ENCODE data around the gene HDAC4. TPM values are rescaled to one million over a fixed set of nuclear protein-coding genes. Genes with fewer than 3 reads are reported as not detected.
A peak's percentile ranks its signal among the peaks of the same experiment; 100 is the strongest.

HDAC4 gene
- total RNA-seq, 2 experiments from 2014 or later = 25.2 to 65.1 TPM

DNA sequence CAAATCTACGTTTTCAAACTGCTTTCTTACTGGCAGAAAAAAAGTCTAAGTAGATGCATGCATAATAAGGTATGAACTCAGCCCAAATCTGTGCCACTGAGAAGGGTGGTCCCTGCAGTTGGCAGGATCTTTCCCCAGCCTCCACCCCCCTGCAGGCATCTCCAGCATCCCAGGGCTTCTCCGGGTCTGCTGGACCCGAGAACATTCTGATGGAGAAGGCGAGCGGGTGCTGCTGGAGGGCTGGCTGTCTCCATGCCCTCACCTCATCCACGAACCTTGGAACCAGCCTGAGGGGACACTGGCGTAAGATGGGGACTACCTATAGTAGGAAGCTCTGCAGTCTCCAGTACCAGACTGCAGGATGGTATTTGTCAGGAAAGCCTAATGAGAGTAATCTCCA lies 198.9 kb downstream of the HDAC4 start:
- ATAC-seq (no peak), DNase-seq (no peak)
- H3K4me3 Mint-ChIP-seq = no peak overlapping the region
- CTCF ChIA-PET = no interaction called here
- no peaks in the 10 kb centered on the region for H3K27me3 Mint-ChIP-seq
- no peaks in the 10 kb centered on the region for H3K9me3 Mint-ChIP-seq (ENCODE audit: low read depth)
- peaks cover 11% of the 10 kb centered on the region for H3K4me1 Mint-ChIP-seq
- no peaks in the 10 kb centered on the region for H3K36me3 Mint-ChIP-seq
- no peak overlapping the region for H3K27ac Mint-ChIP-seq

DNA sequence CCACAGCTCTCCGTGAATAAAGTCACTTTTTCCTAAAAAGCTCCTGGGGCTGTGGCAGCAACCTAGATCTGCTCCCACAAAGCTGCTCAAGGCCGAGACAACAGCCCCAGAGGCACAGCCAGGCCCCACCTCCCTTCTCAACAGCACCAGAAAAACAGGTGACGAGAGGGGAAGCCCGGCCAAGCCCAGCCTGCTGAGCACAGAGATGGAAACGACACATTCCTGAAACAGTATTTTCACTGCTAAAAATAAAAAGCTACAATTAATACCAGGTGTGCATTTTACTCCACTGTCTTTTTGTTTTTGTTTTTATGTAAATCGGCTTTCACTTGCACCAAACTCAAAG lies 199.3 kb downstream of the HDAC4 start:
- CTCF ChIA-PET = no interaction called here
- Mint-ChIP-seq H3K4me3 (no peak overlapping the region), H3K36me3 (no peaks in the 10 kb centered on the region)

DNA sequence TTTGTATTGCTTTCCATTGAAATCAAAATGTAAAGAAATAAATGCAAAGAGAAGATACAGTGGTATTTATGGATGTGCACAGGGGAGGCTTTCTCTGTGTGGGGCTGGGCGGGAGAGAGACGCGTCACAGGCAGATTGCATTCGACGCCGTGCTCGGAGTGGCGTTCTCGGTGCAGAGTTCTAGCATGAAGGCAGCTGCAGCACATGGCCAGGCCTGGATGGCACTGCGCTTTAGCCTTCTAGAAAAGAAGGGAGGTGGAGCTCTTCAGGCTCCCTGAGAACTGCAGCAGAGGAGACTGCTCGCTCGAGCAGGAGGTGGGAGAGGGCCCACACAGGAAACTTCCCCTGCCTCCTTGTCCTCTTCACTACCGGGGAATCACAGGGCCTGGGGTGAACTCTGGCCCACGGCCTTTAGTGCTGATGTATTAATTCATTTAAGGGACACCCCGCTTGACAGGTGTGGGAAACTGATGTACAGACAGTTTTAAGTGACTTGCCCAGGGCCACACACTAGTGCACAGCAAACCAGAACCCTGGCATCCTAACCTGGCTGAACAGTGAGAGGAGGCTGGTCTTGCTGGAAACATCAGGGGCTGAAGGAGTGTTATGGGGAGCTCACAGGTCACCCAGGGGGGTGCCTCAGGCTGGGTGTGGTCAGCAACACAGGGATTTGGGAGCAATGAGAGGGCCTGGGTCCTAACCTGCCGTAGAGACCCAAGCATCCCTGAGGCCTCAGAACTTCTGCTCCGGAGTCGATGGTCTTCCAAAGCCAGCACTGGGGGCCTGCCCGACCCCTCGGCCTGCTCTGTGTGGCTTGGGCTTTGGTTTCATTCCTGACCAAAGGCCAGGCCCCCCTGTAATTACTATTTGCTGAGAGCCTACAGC lies 199.9 kb downstream of the HDAC4 start:
- Mint-ChIP-seq H3K27ac (no peak overlapping the region), H3K36me3 (no peaks in the 10 kb centered on the region), H3K9me3 (ENCODE audit: low read depth) (no peaks in the 10 kb centered on the region), H3K27me3 (no peaks in the 10 kb centered on the region), H3K4me1 (peaks cover 8% of the 10 kb centered on the region), H3K4me3 (no peak overlapping the region)
- CTCF ChIA-PET = interaction anchor here (0.8 kb wide), 1 partner anchor 15 kb away, joined by 3 read pairs; no protein-coding TSS in a partner anchor
- no peak for ATAC-seq
- DNase-seq = no peak

More for the DNA sequence above, 199.3 kb downstream of the HDAC4 start:
- Mint-ChIP-seq H3K4me1 (peaks cover 10% of the 10 kb centered on the region), H3K9me3 (ENCODE audit: low read depth) (no peaks in the 10 kb centered on the region), H3K27me3 (no peaks in the 10 kb centered on the region), H3K27ac (no peak overlapping the region)
- DNase-seq (no peak), ATAC-seq (no peak)

- no peak for ATAC-seq
- DNase-seq = no peak
- Mint-ChIP-seq H3K9me3 (ENCODE audit: low read depth) (no peaks in the 10 kb centered on the region), H3K4me3 (no peak overlapping the region), H3K36me3 (no peaks in the 10 kb centered on the region), H3K27ac (no peak overlapping the region), H3K27me3 (no peaks in the 10 kb centered on the region), H3K4me1 (no peaks in the 10 kb centered on the region)
- CTCF ChIA-PET = no interaction called here
These were observed 201.6 kb downstream of the HDAC4 start for GRCh38 chr2:239199041-239199768.

GRCh38 chr2:239198221-239198620 lies 202.6 kb downstream of the HDAC4 start:
- Mint-ChIP-seq H3K9me3 (ENCODE audit: low read depth) (no peaks in the 10 kb centered on the region), H3K36me3 (no peaks in the 10 kb centered on the region), H3K27ac (no peak overlapping the region), H3K4me3 (no peak overlapping the region), H3K4me1 (no peaks in the 10 kb centered on the region), H3K27me3 (no peaks in the 10 kb centered on the region)
- DNase-seq = no peak
- no peak for ATAC-seq
- CTCF ChIA-PET = no interaction called here

GRCh38 chr2:239197146-239197545 lies 203.7 kb downstream of the HDAC4 start:
- Mint-ChIP-seq H3K27me3 (no peaks in the 10 kb centered on the region), H3K4me3 (no peak overlapping the region), H3K27ac (no peak overlapping the region), H3K4me1 (no peaks in the 10 kb centered on the region), H3K36me3 (no peaks in the 10 kb centered on the region), H3K9me3 (ENCODE audit: low read depth) (no peaks in the 10 kb centered on the region)
- ATAC-seq (no peak), DNase-seq (no peak)
- CTCF ChIA-PET = no interaction called here

DNA sequence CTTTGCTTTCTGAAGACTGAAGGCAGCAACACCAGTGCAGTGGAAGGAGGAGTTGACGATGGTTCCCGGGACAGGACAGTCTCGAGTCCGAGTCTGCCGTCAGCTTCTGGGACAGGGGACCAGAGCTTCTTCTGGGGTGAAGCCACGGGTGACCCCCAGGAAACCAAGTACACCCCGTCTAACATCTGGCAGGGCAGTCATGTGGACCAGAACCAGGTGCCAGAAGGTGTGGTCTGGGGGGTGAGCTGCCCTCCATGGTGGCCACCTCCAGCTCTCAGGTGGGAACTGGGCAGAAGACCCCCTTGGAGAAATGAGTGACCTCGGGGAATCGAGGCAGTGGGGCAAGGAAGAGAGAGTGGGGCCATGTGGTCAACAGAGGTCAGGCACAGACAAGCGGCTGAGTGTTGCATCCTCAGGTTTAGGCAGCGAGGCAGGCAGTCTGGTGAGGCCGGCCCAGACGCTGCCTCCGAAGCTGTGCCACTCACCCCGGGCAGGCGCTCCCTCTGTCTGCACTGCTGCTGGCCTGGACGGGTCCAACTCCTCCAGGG lies 204.3 kb downstream of the HDAC4 start:
- CTCF ChIA-PET = no interaction called here
- no peak overlapping the region for H3K4me3 Mint-ChIP-seq
- no peaks in the 10 kb centered on the region for H3K4me1 Mint-ChIP-seq
- no peaks in the 10 kb centered on the region for H3K27me3 Mint-ChIP-seq
- no peak for ATAC-seq
- no peaks in the 10 kb centered on the region for H3K36me3 Mint-ChIP-seq
- DNase-seq = no peak
- no peak overlapping the region for H3K27ac Mint-ChIP-seq
- H3K9me3 Mint-ChIP-seq (ENCODE audit: low read depth) = no peaks in the 10 kb centered on the region

GRCh38 chr2:239195992-239196391 lies 204.8 kb downstream of the HDAC4 start:
- CTCF ChIA-PET = no interaction called here
- Mint-ChIP-seq H3K27ac (no peak overlapping the region), H3K9me3 (ENCODE audit: low read depth) (no peaks in the 10 kb centered on the region)

GRCh38 chr2:239195318-239195871 lies 205.4 kb downstream of the HDAC4 start:
- DNase-seq (no peak), ATAC-seq (no peak)
- no peak overlapping the region for H3K4me3 Mint-ChIP-seq
- CTCF ChIA-PET = no interaction called here
- no peaks in the 10 kb centered on the region for H3K27me3 Mint-ChIP-seq
- no peaks in the 10 kb centered on the region for H3K9me3 Mint-ChIP-seq (ENCODE audit: low read depth)
- H3K36me3 Mint-ChIP-seq = peaks cover 5% of the 10 kb centered on the region
- H3K27ac Mint-ChIP-seq = no peak overlapping the region
- H3K4me1 Mint-ChIP-seq = no peaks in the 10 kb centered on the region

More at GRCh38 chr2:239195992-239196391, 204.8 kb downstream of the HDAC4 start:
- H3K4me1 Mint-ChIP-seq = no peaks in the 10 kb centered on the region
- DNase-seq = no peak
- no peak overlapping the region for H3K4me3 Mint-ChIP-seq
- no peaks in the 10 kb centered on the region for H3K27me3 Mint-ChIP-seq
- H3K36me3 Mint-ChIP-seq = no peaks in the 10 kb centered on the region
- no peak for ATAC-seq

DNA sequence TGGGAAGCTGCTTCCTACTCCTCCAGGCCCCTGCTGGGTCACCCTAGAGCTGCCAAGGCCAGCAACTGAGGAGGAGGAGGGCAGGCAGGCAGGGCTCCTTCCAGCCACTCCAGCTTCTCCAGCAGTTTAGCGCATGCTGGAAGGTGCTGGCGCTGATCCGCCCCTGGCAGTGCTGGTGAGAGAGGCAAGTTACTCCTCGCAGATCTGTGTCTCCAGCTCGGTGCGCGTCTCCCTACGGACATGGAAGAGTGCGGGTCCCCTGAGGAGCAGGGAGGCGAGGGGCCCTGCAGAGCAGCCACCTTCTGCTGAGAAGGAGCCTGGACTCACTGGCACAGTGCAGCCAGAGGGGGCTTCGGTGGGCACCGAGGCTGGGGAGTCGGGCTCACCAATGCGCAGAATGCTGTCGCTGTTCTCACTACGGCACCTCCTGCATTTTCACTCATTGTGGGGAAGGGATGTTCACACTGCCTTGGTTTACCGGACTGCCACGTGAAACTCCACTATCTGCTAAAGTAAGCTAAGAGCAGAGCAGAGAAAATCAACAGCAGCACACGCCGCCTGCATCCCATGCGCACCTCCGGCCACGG lies 206.0 kb downstream of the HDAC4 start:
- H3K36me3 Mint-ChIP-seq = peaks cover 9% of the 10 kb centered on the region
- no peak overlapping the region for H3K4me3 Mint-ChIP-seq
- H3K4me1 Mint-ChIP-seq = no peaks in the 10 kb centered on the region
- H3K27me3 Mint-ChIP-seq = no peaks in the 10 kb centered on the region
- CTCF ChIA-PET = no interaction called here
- no peak for ATAC-seq
- peak; percentile 30 for DNase-seq
- no peak overlapping the region for H3K27ac Mint-ChIP-seq
- no peaks in the 10 kb centered on the region for H3K9me3 Mint-ChIP-seq (ENCODE audit: low read depth)

GRCh38 chr2:239193925-239194677 lies 206.7 kb downstream of the HDAC4 start:
- ATAC-seq = no peak
- Mint-ChIP-seq H3K4me3 (no peak overlapping the region), H3K9me3 (ENCODE audit: low read depth) (no peaks in the 10 kb centered on the region), H3K27ac (no peak overlapping the region), H3K4me1 (no peaks in the 10 kb centered on the region), H3K27me3 (no peaks in the 10 kb centered on the region), H3K36me3 (peaks cover 14% of the 10 kb centered on the region)
- no peak for DNase-seq
- CTCF ChIA-PET = no interaction called here

- Mint-ChIP-seq H3K27ac (no peak overlapping the region), H3K36me3 (peaks cover 21% of the 10 kb centered on the region)
- CTCF ChIA-PET = no interaction called here
These were observed 207.4 kb downstream of the HDAC4 start for GRCh38 chr2:239193401-239193811.

DNA sequence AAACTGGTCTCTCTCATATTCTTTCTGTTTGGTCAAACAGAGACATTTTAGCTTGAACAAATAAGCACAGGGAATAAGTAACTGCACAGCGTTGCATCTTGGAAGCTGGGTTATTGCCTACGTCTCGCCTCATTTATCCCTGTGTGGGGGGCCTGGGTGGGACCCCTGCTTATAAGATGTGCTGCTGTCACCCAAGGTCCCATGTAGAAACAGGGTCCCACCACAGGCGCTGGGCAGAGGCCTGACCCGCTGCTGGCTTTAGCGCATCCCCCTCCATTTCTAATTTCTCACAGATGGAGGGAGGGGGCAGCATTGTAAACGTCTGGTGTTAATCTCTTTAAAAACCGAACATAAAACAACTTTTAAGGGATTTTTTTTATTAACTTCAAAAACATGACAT lies 207.8 kb downstream of the HDAC4 start:
- H3K27ac Mint-ChIP-seq = no peak overlapping the region

More at GRCh38 chr2:239193401-239193811, 207.4 kb downstream of the HDAC4 start:
- no peak for ATAC-seq
- H3K27me3 Mint-ChIP-seq = no peaks in the 10 kb centered on the region
- H3K4me1 Mint-ChIP-seq = no peaks in the 10 kb centered on the region
- H3K4me3 Mint-ChIP-seq = no peak overlapping the region
- H3K9me3 Mint-ChIP-seq (ENCODE audit: low read depth) = no peaks in the 10 kb centered on the region
- DNase-seq = no peak

More for the DNA sequence above, 207.8 kb downstream of the HDAC4 start:
- H3K27me3 Mint-ChIP-seq = no peaks in the 10 kb centered on the region
- H3K4me3 Mint-ChIP-seq = no peak overlapping the region
- H3K36me3 Mint-ChIP-seq = peaks cover 25% of the 10 kb centered on the region
- H3K9me3 Mint-ChIP-seq (ENCODE audit: low read depth) = no peaks in the 10 kb centered on the region
- H3K4me1 Mint-ChIP-seq = no peaks in the 10 kb centered on the region
- CTCF ChIA-PET = no interaction called here
- ATAC-seq (no peak), DNase-seq (no peak)

Data from activated CD8-positive, alpha-beta memory T cell treated with anti-CD3 and anti-CD28 coated beads, Interleukin-2, amount 10 ng/mL, durations not matched to agents 7 days and 5 days (primary cell).